Measurements from ENCODE around the gene PTGER4.
"Not testable (repeated sequence)": the region's sequence is repeated elsewhere in the genome, so short reads cannot be mapped to it uniquely, and the experiment has no call there.

Gene PTGER4

GRCh38 chr5:40689438-40689837, 9.7 kb downstream of the PTGER4 start:
- no peak for DNase-seq (ENCODE audit: low read depth, low spot score)

- DNase-seq (ENCODE audit: low read depth, low spot score), result no peak
Observed at GRCh38 chr5:40690267-40690666, 10.6 kb downstream of the PTGER4 start.

- no peak for DNase-seq (ENCODE audit: low read depth, low spot score)
Observed at GRCh38 chr5:40691894-40692293, 12.2 kb downstream of the PTGER4 start.

DNA sequence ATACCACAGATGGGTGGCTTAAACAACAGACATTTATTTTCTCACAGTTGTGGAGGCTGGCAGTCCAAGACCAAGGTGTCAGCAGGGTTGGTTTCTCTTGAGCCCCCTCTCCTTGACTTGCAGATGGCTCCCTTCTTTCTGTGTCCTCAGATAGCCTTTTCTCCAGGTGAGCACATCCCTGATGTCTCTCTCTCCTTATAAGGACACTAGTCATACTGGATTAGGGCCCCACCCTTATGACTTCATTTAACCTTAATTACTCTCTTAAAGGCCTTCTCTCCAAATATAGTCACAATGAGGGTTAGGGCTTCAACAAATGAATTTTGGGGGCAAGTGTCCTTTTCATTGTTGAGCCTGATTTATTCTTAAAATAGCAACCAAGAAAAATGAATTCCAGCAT, 14.7 kb downstream of the PTGER4 start:
- DNase-seq (ENCODE audit: low read depth, low spot score), result no peak

DNA sequence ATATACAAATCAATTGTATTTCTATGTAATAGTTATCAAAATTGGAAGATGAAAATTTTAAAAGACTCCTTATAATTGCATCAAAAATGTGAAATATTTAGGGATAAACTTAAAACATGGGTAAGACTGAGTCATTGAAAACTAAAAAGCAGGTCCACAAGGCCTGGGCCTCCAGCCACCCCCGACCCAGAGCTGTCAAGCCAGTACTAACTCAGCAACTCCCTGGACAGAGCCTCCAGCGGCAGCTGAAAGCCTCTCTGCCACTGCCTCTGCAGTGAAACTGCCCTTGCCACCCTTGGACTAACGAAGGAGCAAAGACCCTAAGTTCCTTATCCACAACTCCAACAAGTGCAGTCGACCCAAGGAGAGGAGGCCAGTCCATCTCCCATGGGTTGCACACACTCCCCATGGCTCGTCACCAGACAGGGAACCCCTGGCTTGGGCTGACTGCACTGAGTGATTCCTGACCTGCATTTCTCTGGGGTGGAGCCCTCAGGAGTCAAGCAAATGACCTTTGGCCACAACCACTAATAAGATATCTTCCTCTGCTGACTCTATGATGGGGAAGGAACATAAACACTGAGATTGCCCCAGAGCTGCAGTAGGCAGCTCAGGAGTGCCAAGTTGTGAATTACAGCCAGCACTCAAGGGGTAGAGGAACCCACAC, 20.5 kb downstream of the PTGER4 start:
- DNase-seq (ENCODE audit: low read depth, low spot score), result no peak

DNA sequence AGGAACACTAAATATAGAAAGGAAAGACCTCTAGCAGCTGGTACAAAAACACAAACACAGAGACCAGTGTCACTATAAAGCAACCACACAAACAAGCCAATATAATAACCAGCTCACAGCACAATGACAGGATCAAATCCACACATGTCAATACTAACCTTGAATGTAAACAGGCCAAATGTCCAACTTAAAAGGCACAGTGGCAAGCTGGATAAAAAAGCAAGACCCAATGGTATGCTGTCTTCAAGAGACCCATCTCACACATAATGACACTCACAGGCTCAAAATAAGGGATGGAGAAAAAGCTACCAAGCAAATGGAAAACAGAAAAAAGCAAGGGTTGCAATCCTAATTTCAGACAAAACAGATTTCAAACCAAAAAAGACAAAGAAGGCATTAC, 22.3 kb downstream of the PTGER4 start:
- DNase-seq (ENCODE audit: low read depth, low spot score), result not testable (repeated sequence)

DNA sequence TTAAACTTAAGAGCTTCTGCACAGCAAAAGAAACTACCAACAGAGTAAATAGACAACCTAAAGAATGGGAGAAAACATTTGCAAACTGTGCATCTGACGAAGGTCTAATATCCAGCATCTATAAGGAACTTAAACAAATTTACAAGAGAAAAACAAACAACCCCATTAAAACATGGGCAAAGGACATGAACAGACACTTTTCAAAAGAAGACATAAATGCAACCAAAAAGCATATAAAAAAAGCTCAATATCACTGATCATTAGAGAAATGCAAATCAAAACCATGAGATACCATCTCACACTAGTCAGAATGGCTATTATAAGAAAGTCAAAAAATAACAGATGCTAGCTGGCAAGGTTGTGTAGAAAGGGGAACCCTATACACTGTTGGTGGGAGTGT, 25.8 kb downstream of the PTGER4 start:
- DNase-seq (ENCODE audit: low read depth, low spot score), result not testable (repeated sequence)

DNA sequence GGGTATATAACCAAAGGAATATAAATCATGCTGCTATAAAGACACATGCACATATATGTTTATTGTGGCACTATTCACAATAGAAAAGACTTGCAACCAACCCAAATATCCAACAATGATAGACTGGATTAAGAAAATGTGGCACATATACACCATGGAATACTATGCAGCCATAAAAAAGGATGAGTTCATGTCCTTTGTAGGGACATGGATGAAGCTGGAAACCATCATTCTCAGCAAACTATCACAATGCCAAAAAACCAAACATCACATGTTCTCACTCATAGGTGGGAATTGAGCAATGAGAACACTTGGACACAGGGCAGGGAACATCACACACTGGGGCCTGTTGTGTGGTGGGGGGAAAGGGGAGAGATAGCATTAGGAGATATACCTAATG, 30.9 kb downstream of the PTGER4 start:
- DNase-seq (ENCODE audit: low read depth, low spot score), result not testable (repeated sequence)

DNA sequence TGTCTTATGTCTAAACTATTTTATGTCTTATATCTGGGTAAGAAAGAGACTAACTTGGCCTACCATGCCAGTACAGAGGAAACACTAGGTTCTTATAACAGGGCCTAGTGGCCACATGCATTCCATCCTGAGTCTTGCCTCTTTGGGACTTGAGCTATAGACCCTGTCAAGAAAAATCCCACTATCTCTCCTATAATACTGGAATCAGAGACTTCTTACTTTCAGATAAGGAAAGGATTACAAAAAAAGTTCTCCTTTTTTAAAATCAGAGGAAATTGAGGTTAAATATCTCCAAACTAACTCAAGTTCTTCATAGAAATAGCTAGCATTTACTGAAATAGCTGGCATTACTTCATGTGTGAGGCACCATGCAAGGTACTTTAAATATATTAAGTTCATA, 34.3 kb downstream of the PTGER4 start:
- DNase-seq (ENCODE audit: low read depth, low spot score), result no peak

DNA sequence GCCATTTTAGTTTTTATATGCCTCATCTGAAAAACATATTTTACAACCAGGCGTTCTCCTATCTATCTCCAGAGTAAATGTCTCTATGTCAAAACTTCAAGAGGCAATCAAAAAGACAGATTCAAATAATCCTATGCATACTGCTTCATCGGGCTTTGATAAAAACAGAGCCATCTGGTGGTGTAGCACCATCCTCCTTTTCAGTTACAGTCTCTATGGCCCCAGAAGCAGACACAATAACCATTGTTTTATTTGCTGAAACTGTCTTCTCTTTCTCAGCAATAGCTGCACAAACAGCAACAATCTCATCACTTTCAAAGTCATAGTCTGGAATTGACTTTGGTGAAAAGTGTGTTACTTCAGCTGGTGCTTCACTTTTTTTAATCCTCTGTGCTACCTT, 36.3 kb downstream of the PTGER4 start:
- no peak for DNase-seq (ENCODE audit: low read depth, low spot score)

- DNase-seq (ENCODE audit: low read depth, low spot score), result no peak
Observed at GRCh38 chr5:40716590-40716989, 36.9 kb downstream of the PTGER4 start.

DNA sequence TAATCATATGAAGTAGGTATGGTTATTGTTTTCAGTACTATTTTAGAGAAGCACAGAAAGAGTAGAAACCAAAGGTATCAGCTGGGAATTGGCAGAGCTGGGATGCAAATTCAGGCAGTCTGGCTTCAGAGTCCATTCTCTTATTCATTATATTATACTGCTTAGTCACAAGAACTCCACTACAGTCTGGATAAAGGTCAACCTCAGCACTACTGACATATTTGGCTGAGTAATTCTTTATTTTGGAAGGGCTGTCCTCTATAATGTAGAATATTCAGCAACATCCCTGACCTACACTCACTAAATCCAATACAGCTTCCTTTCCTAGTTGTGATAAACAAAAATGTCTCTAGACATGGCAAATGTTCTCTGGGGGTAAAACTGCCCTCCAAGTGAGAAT, 37.6 kb downstream of the PTGER4 start:
- peak; percentile 10 for DNase-seq (ENCODE audit: low read depth, low spot score)

DNA sequence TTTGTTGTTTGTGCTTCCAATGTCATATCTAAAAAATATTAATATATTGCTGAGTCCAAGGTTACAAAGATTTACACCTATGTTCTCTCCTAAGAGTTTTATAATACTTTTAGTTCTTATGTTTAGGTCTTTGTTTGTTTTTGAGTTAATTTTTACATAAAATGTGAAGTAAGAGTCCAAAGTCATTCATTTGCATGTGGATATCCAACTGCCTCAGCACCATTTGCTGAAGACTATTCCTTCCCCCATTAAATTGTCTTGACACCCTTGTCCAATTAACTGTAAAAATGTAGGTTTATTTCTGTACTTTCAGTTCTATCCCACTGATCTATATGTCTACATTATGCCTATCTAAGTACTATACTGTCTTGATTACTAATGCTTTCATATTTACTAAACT, 40.4 kb downstream of the PTGER4 start:
- DNase-seq (ENCODE audit: low read depth, low spot score), result no peak

DNA sequence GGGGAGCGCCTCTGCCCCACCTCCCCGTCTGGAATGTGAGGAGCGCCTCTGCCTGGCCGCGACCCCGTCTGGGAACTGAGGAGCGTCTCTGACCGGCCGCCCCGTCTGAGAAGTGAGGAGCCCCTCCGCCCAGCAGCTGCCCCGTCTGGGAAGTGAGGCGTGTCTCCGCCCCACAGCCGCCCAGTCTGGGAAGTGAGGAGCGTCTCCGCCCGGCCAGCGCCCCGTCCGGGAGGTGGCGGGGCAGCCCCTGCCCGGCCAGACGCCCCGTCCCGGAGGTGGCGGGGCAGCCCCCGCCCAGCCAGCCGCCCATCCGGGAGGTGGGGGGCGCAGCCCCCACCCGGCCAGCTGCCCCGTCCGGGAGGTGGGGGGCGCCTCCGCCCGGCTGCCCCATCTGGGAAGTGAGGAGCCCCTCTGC, 42.8 kb downstream of the PTGER4 start:
- DNase-seq (ENCODE audit: low read depth, low spot score), result not testable (repeated sequence)

- no peak for DNase-seq (ENCODE audit: low read depth, low spot score)
Observed at GRCh38 chr5:40733434-40733833, 53.7 kb downstream of the PTGER4 start.

- no peak for DNase-seq (ENCODE audit: low read depth, low spot score)
Observed at GRCh38 chr5:40733879-40734563, 54.3 kb downstream of the PTGER4 start.

DNA sequence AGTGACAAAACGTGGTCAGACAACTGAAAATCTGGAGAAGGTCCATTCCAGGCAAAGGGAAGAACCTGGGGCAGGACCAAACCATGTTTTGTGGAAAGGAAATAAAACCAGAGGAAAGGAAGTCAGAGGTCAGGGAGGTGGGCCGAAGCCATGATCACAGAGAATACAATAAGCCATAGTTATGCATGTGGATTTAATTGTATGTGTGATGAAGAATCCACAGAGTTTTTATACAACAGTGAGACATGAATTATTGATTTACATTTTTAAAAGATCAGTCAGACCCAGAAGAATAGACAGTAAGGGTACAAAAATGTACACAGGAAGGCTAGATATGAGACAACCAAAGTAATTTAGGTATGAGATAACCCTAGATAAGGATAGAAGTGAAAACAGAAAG, 55.3 kb downstream of the PTGER4 start:
- no peak for DNase-seq (ENCODE audit: low read depth, low spot score)

DNA sequence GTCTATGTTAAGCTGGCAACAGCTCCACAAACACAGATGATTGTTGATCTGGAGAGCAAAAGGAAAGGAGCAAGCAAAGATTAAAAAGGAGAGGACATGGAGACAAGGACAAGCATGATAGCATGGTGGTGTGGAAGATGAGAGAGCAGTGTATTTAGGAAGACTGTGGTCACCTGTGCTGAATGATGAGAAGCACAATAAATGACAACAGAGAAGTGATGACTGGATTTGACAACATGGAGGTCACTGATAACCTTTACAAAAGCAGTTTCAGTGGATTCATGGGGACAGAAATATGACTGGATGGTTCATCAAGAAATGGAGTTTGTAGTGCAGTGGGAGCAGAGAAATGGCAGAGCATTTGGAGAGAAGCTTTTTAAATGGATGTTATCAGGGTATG, 55.9 kb downstream of the PTGER4 start:
- DNase-seq (ENCODE audit: low read depth, low spot score), result no peak

GRCh38 chr5:40736103-40736875, 56.6 kb downstream of the PTGER4 start:
- DNase-seq (ENCODE audit: low read depth, low spot score), result no peak

DNA sequence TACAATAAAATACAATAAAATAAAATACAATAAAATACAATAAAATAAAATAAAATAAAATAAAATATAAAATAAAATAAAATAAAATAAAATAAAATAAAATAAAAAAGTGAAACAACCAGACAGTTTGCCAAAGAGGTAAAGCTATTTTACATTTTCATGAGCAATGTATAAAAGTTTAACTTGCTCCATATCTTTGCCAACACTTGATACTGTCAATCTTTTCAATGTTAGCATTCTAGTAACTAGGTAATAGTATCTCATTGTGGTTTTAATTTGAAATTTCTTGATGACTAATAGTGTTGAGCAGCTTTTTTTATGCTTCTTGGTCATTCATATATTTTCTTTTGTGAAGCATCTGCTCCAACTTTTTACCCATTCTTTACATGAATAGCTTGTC, 58.8 kb downstream of the PTGER4 start:
- no peak for DNase-seq (ENCODE audit: low read depth, low spot score)
